Neural cell (in vitro differentiated cells): Measurements from ENCODE around the gene CHD1. TPM values are rescaled to one million over a fixed set of nuclear protein-coding genes. Genes with fewer than 3 reads are reported as not detected.

Source experiments
- H2AFZ ChIP-seq: fragments of 200-600, 300-800 bp; sonication (generic), shearing (Covaris generic); 2 replicates; pipeline ENCODE4 v1.6.0; 2014; ENCODE audit warnings: low read depth, mild to moderate bottlenecking, antibody characterized with exemption, low read length, moderate library complexity
- H3F3A ChIP-seq: fragments of 200-600 bp; shearing (Covaris generic); 2 replicates; pipeline ENCODE4 v1.6.1; 2016; ENCODE audit warnings: mild to moderate bottlenecking, moderate library complexity, mixed read lengths, antibody characterized with exemption, low read length; ENCODE audit not compliant: insufficient read depth, poor library complexity, severe bottlenecking
- H3K27ac ChIP-seq: fragments of 200-600, 300-800 bp; sonication (generic), shearing (Covaris generic); 2 replicates; pipeline ENCODE4 v1.5.1; 2014; ENCODE audit warnings: mild to moderate bottlenecking, low read length, moderate library complexity
- H3K27me3 ChIP-seq: fragments of 300-800, 200-600 bp; sonication (generic), shearing (Covaris generic); 2 replicates; pipeline ENCODE4 v1.6.0; 2014; ENCODE audit warnings: mild to moderate bottlenecking, low read depth, low read length, moderate library complexity; ENCODE audit not compliant: insufficient read depth
- H3K36me3 ChIP-seq: fragments of 300-800, 200-600 bp; sonication (generic), shearing (Covaris generic); 2 replicates; pipeline ENCODE4 v1.5.1; 2014; ENCODE audit warnings: mild to moderate bottlenecking, antibody characterized with exemption, low read length, moderate library complexity; ENCODE audit not compliant: insufficient read depth
- H3K4me2 ChIP-seq: fragments of 300-800, 200-600 bp; sonication (generic), shearing (Covaris generic); 2 replicates; pipeline ENCODE4 v1.6.0; 2014; ENCODE audit warnings: mild to moderate bottlenecking, low read length
- H3K4me3 ChIP-seq: fragments of 300-800, 200-600 bp; sonication (generic), shearing (Covaris generic); 2 replicates; pipeline ENCODE4 v1.5.1; 2014; ENCODE audit warnings: mild to moderate bottlenecking, low read length, moderate library complexity
- H3K79me2 ChIP-seq: fragments of 200-600 bp; shearing (Covaris generic); replicated peaks from 2 replicates; pipeline ENCODE4 v1.6.0; 2014; ENCODE audit warnings: mild to moderate bottlenecking, low read length, moderate library complexity; ENCODE audit not compliant: insufficient read depth
- H3K9ac ChIP-seq: fragments of 300-800, 200-600 bp; sonication (generic), shearing (Covaris generic); 2 replicates; pipeline ENCODE4 v1.6.1; 2016; ENCODE audit warnings: mild to moderate bottlenecking, low read length, mixed read lengths
- H3K9me2 ChIP-seq: fragments of 200-600 bp; shearing (Covaris generic); 2 replicates; pipeline ENCODE4 v1.6.1; 2016; ENCODE audit warnings: mild to moderate bottlenecking, low read length, mixed read lengths; ENCODE audit not compliant: insufficient read depth
- H3K9me3 ChIP-seq: fragments of 200-600, 300-800 bp; sonication (generic), shearing (Covaris generic); 2 replicates; pipeline ENCODE4 v1.6.1; 2016; ENCODE audit warnings: mild to moderate bottlenecking, mixed run types, low read length, moderate library complexity, mixed read lengths
- H4K20me1 ChIP-seq: fragments of 200-600 bp; shearing (Covaris generic); 2 replicates; pipeline ENCODE4 v1.6.1; 2016; ENCODE audit warnings: mild to moderate bottlenecking, mixed run types; ENCODE audit not compliant: insufficient read depth
- EP300 ChIP-seq: fragments of 450-650 bp; conservative IDR thresholded peaks from 2 replicates; pipeline ENCODE4 v1.6.1; 2014; ENCODE audit warnings: antibody characterized with exemption, mild to moderate bottlenecking, moderate library complexity; ENCODE audit not compliant: poor library complexity, severe bottlenecking
- EZH2 ChIP-seq: fragments of 200-600, 300-800 bp; shearing (Covaris generic), sonication (generic); IDR thresholded peaks from 2 replicates; pipeline ENCODE4 v1.6.1; 2014; ENCODE audit warnings: antibody characterized with exemption, low read length, borderline replicate concordance, mild to moderate bottlenecking; ENCODE audit not compliant: insufficient read depth, poor library complexity, severe bottlenecking
- MXI1 ChIP-seq: fragments of 450-650 bp; conservative IDR thresholded peaks from 2 replicates; pipeline ENCODE4 v1.6.1; 2014; ENCODE audit warnings: antibody characterized with exemption, mild to moderate bottlenecking; ENCODE audit not compliant: poor library complexity, severe bottlenecking
- POLR2AphosphoS5 ChIP-seq: IDR thresholded peaks from 2 replicates; pipeline ENCODE4 v1.6.1; 2012
- RAD21 ChIP-seq: fragments of 450-650 bp; conservative IDR thresholded peaks from 2 replicates; pipeline ENCODE4 v1.6.1; 2014; ENCODE audit warnings: antibody characterized with exemption, mild to moderate bottlenecking, moderate library complexity
- SMC3 ChIP-seq: fragments of 450-650 bp; conservative IDR thresholded peaks from 2 replicates; pipeline ENCODE4 v1.6.1; 2014; ENCODE audit warnings: antibody characterized with exemption, mild to moderate bottlenecking, moderate library complexity; ENCODE audit not compliant: poor library complexity
- TAF1 ChIP-seq: IDR thresholded peaks from 2 replicates; pipeline ENCODE4 v1.6.1; 2012; ENCODE audit warnings: low read depth
- polyA plus RNA-seq: library from polyadenylated mRNA; depleted of rRNA; stranded (reverse); fragments of >200 nt; gene quantifications from 2 replicates; pipeline ENCODE4 v1.2.3, GENCODE V29; 2014
- TF ChIP-seq, protein P1 (sequence below): IDR thresholded peaks from 2 replicates; pipeline ENCODE4 v1.6.1; 2012; ENCODE audit warnings: borderline replicate concordance
- TF ChIP-seq, protein P2 (sequence below): fragments of 450-650 bp; IDR thresholded peaks from 2 replicates; pipeline ENCODE4 v1.5.1; 2014; ENCODE audit warnings: antibody characterized with exemption, mild to moderate bottlenecking, moderate library complexity; ENCODE audit not compliant: poor library complexity, severe bottlenecking

The CHD1 gene
- polyA plus RNA-seq, 1 donor from 2014 or later: 64.5 TPM

DNA sequence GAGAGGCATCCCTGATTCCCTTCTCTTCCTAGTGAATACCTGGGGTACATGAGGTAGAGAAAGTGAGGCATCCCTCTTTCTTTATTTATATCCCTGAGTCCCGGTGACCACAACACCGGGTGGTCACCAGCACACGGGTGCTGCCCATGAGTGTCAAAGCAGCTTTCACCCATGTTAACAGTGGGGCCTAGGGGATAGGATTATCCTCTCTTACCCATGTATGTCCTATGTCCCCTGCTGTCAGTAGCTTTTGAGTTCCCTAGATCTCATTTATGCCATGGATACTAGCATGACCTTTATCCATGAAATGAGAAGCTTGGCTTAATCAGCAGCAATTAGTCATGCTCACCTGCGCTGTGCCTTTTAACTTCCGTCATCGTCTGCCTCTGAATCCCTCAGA is 83.9 kb downstream of the CHD1 start:
- TF ChIP-seq MXI1 (no peak), RAD21 (no peak), EP300 (no peak), POLR2AphosphoS5 (no peak), EZH2 (no peak), TAF1 (no peak), SMC3 (no peak)
- TF ChIP-seq, protein P1, sequence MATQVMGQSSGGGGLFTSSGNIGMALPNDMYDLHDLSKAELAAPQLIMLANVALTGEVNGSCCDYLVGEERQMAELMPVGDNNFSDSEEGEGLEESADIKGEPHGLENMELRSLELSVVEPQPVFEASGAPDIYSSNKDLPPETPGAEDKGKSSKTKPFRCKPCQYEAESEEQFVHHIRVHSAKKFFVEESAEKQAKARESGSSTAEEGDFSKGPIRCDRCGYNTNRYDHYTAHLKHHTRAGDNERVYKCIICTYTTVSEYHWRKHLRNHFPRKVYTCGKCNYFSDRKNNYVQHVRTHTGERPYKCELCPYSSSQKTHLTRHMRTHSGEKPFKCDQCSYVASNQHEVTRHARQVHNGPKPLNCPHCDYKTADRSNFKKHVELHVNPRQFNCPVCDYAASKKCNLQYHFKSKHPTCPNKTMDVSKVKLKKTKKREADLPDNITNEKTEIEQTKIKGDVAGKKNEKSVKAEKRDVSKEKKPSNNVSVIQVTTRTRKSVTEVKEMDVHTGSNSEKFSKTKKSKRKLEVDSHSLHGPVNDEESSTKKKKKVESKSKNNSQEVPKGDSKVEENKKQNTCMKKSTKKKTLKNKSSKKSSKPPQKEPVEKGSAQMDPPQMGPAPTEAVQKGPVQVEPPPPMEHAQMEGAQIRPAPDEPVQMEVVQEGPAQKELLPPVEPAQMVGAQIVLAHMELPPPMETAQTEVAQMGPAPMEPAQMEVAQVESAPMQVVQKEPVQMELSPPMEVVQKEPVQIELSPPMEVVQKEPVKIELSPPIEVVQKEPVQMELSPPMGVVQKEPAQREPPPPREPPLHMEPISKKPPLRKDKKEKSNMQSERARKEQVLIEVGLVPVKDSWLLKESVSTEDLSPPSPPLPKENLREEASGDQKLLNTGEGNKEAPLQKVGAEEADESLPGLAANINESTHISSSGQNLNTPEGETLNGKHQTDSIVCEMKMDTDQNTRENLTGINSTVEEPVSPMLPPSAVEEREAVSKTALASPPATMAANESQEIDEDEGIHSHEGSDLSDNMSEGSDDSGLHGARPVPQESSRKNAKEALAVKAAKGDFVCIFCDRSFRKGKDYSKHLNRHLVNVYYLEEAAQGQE: no peak
- TF ChIP-seq, protein P2, sequence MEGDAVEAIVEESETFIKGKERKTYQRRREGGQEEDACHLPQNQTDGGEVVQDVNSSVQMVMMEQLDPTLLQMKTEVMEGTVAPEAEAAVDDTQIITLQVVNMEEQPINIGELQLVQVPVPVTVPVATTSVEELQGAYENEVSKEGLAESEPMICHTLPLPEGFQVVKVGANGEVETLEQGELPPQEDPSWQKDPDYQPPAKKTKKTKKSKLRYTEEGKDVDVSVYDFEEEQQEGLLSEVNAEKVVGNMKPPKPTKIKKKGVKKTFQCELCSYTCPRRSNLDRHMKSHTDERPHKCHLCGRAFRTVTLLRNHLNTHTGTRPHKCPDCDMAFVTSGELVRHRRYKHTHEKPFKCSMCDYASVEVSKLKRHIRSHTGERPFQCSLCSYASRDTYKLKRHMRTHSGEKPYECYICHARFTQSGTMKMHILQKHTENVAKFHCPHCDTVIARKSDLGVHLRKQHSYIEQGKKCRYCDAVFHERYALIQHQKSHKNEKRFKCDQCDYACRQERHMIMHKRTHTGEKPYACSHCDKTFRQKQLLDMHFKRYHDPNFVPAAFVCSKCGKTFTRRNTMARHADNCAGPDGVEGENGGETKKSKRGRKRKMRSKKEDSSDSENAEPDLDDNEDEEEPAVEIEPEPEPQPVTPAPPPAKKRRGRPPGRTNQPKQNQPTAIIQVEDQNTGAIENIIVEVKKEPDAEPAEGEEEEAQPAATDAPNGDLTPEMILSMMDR: no peak
- Histone ChIP-seq H3K4me2 (no peak overlapping the region), H3K4me3 (no peak overlapping the region)

DNA sequence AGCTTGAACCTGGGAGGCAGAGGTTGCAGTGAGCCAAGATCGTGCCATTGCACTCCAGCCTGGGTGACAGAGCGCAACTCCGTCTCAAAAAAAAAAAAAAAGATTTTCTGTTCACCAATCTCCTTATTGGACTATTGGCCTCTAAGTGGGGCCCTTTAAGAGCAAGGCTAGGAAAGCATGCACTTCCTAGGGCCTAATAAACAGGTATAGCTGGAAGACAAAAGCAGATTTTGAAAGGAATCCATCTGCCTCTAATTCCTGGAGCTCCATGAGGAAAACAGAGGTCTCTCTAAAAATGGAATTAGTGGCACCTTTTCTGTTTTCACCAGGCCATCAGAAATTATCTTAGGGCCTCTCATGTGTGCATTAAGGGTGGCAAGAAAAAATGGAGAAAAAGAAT is 85.3 kb downstream of the CHD1 start:
- H3K4me3 ChIP-seq: no peak overlapping the region
- H3K27me3 ChIP-seq: no peaks in the 10 kb centered on the region
- TF ChIP-seq POLR2AphosphoS5: no peak
- no peak for TF ChIP-seq TAF1
- TF ChIP-seq, protein P1: no peak
- TF ChIP-seq MXI1: no peak
- TF ChIP-seq, protein P2: no peak
- TF ChIP-seq EP300: no peak
- no peak for TF ChIP-seq SMC3
- no peak for TF ChIP-seq EZH2
- no peak for TF ChIP-seq RAD21
- H3K27ac ChIP-seq: no peak overlapping the region
- H3K9me3 ChIP-seq: no peaks in the 10 kb centered on the region
- H3F3A ChIP-seq: no peaks in the 10 kb centered on the region
- no peak overlapping the region for H3K9ac ChIP-seq
- no peaks in the 10 kb centered on the region for H3K79me2 ChIP-seq
- no peaks in the 10 kb centered on the region for H3K36me3 ChIP-seq
- H3K4me2 ChIP-seq: no peak overlapping the region
- H3K9me2 ChIP-seq: no peaks in the 10 kb centered on the region
- H2AFZ ChIP-seq: no peak overlapping the region
- H4K20me1 ChIP-seq: no peaks in the 10 kb centered on the region

More for the DNA sequence above, 83.9 kb downstream of the CHD1 start:
- no peaks in the 10 kb centered on the region for H3K79me2 ChIP-seq
- H3K36me3 ChIP-seq: no peaks in the 10 kb centered on the region
- no peak overlapping the region for H3K9ac ChIP-seq
- H3F3A ChIP-seq: no peaks in the 10 kb centered on the region
- no peak overlapping the region for H2AFZ ChIP-seq
- no peaks in the 10 kb centered on the region for H3K27me3 ChIP-seq
- no peaks in the 10 kb centered on the region for H3K9me2 ChIP-seq
- H4K20me1 ChIP-seq: no peaks in the 10 kb centered on the region
- no peak overlapping the region for H3K27ac ChIP-seq
- H3K9me3 ChIP-seq: no peaks in the 10 kb centered on the region
